Measurements from ENCODE around the gene AIMP2. TPM values are rescaled to one million over a fixed set of nuclear protein-coding genes. Genes with fewer than 3 reads are reported as not detected.

AIMP2 gene
- polyA plus RNA-seq, 3 donors from 2014 or later, result 18.8 to 39.3 (median 36.7) TPM

- Mint-ChIP-seq H3K4me3 (no peak overlapping the region), H3K9me3 (no peaks in the 10 kb centered on the region), H3K27me3 (ENCODE audit: low read depth in 3 of 3) (peaks cover 3 to 7% (median 5%) of the 10 kb centered on the region in 3 donors), H3K36me3 (peaks cover 4 to 11% (median 4%) of the 10 kb centered on the region in 3 donors), H3K27ac (peak overlapping the region in 3 of 6 donors; percentile 0 to 62 (median 20)), H3K4me1 (peaks cover 17 to 33% of the 10 kb centered on the region in 2 donors)
- no peak for DNase-seq
Observed at GRCh38 chr7:6012355-6013104, 3.5 kb downstream of the AIMP2 start.

- peak overlapping the region in 1 of 6 donors; percentile 20 for H3K27ac Mint-ChIP-seq
- H3K4me1 Mint-ChIP-seq, result peaks cover 7 to 22% of the 10 kb centered on the region in 2 donors
- no peaks in the 10 kb centered on the region for H3K9me3 Mint-ChIP-seq
- no peak overlapping the region for H3K4me3 Mint-ChIP-seq
- DNase-seq, result no peak
- no peaks in the 10 kb centered on the region for H3K27me3 Mint-ChIP-seq (ENCODE audit: low read depth in 3 of 3)
- H3K36me3 Mint-ChIP-seq, result peaks cover 4 to 29% (median 10%) of the 10 kb centered on the region in 3 donors
Observed at GRCh38 chr7:6015917-6016652, 7.0 kb downstream of the AIMP2 start.

- no peak for DNase-seq
- Mint-ChIP-seq H3K36me3 (peaks cover 4 to 34% (median 10%) of the 10 kb centered on the region in 3 donors), H3K9me3 (no peaks in the 10 kb centered on the region), H3K4me3 (no peak overlapping the region), H3K27ac (peak overlapping the region in 1 of 6 donors; percentile 20), H3K4me1 (peaks cover 7 to 19% of the 10 kb centered on the region in 2 donors), H3K27me3 (ENCODE audit: low read depth in 3 of 3) (no peaks in the 10 kb centered on the region)
Observed at GRCh38 chr7:6016653-6016966, 7.5 kb downstream of the AIMP2 start.

- H3K4me3 Mint-ChIP-seq, result no peak overlapping the region
- no peaks in the 10 kb centered on the region for H3K9me3 Mint-ChIP-seq
Observed at GRCh38 chr7:6020371-6021286, 11.6 kb downstream of the AIMP2 start.

GRCh38 chr7:6022707-6023106 lies 13.6 kb downstream of the AIMP2 start:
- Mint-ChIP-seq H3K27ac (peak overlapping the region in 3 of 6 donors; percentile 25 to 75 (median 37)), H3K4me3 (no peak overlapping the region), H3K9me3 (no peaks in the 10 kb centered on the region), H3K36me3 (peaks cover 18 to 62% (median 31%) of the 10 kb centered on the region in 3 donors), H3K4me1 (peaks cover 30 to 55% of the 10 kb centered on the region in 2 donors), H3K27me3 (ENCODE audit: low read depth in 3 of 3) (peaks cover 0 to 3% (median 3%) of the 10 kb centered on the region in 3 donors)
- no peak for DNase-seq

More at GRCh38 chr7:6020371-6021286, 11.6 kb downstream of the AIMP2 start:
- H3K27ac Mint-ChIP-seq, result peak overlapping the region in 5 of 6 donors; percentile 3 to 46 (median 20)
- H3K27me3 Mint-ChIP-seq (ENCODE audit: low read depth in 3 of 3), result no peaks in the 10 kb centered on the region
- H3K4me1 Mint-ChIP-seq, result peaks cover 10 to 35% of the 10 kb centered on the region in 2 donors
- H3K36me3 Mint-ChIP-seq, result peaks cover 5 to 59% (median 23%) of the 10 kb centered on the region in 3 donors
- no peak for DNase-seq

GRCh38 chr7:6023974-6024435 lies 14.9 kb downstream of the AIMP2 start:
- Mint-ChIP-seq H3K9me3 (no peaks in the 10 kb centered on the region), H3K27ac (peak overlapping the region; percentile 15 to 86 (median 65)), H3K27me3 (ENCODE audit: low read depth in 3 of 3) (peaks cover 0 to 3% (median 3%) of the 10 kb centered on the region in 3 donors), H3K4me1 (peaks cover 33 to 64% of the 10 kb centered on the region in 2 donors), H3K36me3 (peaks cover 28 to 65% (median 40%) of the 10 kb centered on the region in 3 donors), H3K4me3 (peak overlapping the region in 3 of 5 donors; percentile 27 to 50 (median 50))
- DNase-seq, result no peak

GRCh38 chr7:6026011-6026819 lies 17.1 kb downstream of the AIMP2 start:
- H3K27me3 Mint-ChIP-seq (ENCODE audit: low read depth in 3 of 3), result peaks cover 0 to 3% (median 3%) of the 10 kb centered on the region in 3 donors
- H3K27ac Mint-ChIP-seq, result peak overlapping the region; percentile 89 to 96 (median 94)
- peak; percentile 72 to 76 (median 73) for DNase-seq
- H3K36me3 Mint-ChIP-seq, result peaks cover 28 to 54% (median 34%) of the 10 kb centered on the region in 3 donors
- H3K9me3 Mint-ChIP-seq, result no peaks in the 10 kb centered on the region
- peak overlapping the region; percentile 90 to 98 (median 94) for H3K4me3 Mint-ChIP-seq
- H3K4me1 Mint-ChIP-seq, result peaks cover 40 to 72% of the 10 kb centered on the region in 2 donors

- H3K4me3 Mint-ChIP-seq, result peak overlapping the region; percentile 90 to 98 (median 94)
Observed at GRCh38 chr7:6026820-6027311, 17.8 kb downstream of the AIMP2 start.

GRCh38 chr7:6027806-6028365 lies 18.8 kb downstream of the AIMP2 start:
- Mint-ChIP-seq H3K27me3 (ENCODE audit: low read depth in 3 of 3) (peaks cover 2 to 5% (median 3%) of the 10 kb centered on the region in 3 donors), H3K4me3 (no peak overlapping the region), H3K27ac (peak overlapping the region in 3 of 6 donors; percentile 51 to 96 (median 93)), H3K9me3 (no peaks in the 10 kb centered on the region), H3K36me3 (peaks cover 26 to 46% (median 35%) of the 10 kb centered on the region in 3 donors), H3K4me1 (peaks cover 55 to 77% of the 10 kb centered on the region in 2 donors)
- DNase-seq, result no peak

More at GRCh38 chr7:6026820-6027311, 17.8 kb downstream of the AIMP2 start:
- peaks cover 2 to 5% (median 3%) of the 10 kb centered on the region in 3 donors for H3K27me3 Mint-ChIP-seq (ENCODE audit: low read depth in 3 of 3)
- peak in 1 of 3 donors; percentile 4 for DNase-seq
- no peaks in the 10 kb centered on the region for H3K9me3 Mint-ChIP-seq
- H3K36me3 Mint-ChIP-seq, result peaks cover 31 to 51% (median 34%) of the 10 kb centered on the region in 3 donors
- H3K27ac Mint-ChIP-seq, result peak overlapping the region; percentile 89 to 96 (median 94)
- peaks cover 46 to 74% of the 10 kb centered on the region in 2 donors for H3K4me1 Mint-ChIP-seq

GRCh38 chr7:6028563-6028962 lies 19.5 kb downstream of the AIMP2 start:
- no peak for DNase-seq
- H3K9me3 Mint-ChIP-seq, result no peaks in the 10 kb centered on the region
- H3K36me3 Mint-ChIP-seq, result peaks cover 26 to 39% (median 28%) of the 10 kb centered on the region in 3 donors
- peak overlapping the region in 3 of 6 donors; percentile 51 to 74 (median 68) for H3K27ac Mint-ChIP-seq
- peak overlapping the region in 1 of 5 donors; percentile 65 for H3K4me3 Mint-ChIP-seq
- peaks cover 2 to 5% (median 3%) of the 10 kb centered on the region in 3 donors for H3K27me3 Mint-ChIP-seq (ENCODE audit: low read depth in 3 of 3)
- H3K4me1 Mint-ChIP-seq, result peaks cover 59 to 76% of the 10 kb centered on the region in 2 donors

- Mint-ChIP-seq H3K4me3 (peak within 1 kb of the TSS; percentile 68 to 83 (median 81)), H3K36me3 (peaks cover 25 to 41% (median 39%) of the 10 kb centered on the region in 3 donors), H3K27ac (peak within 1 kb of the TSS; percentile 75 to 95 (median 91)), H3K9me3 (no peaks in the 10 kb centered on the region), H3K4me1 (peaks cover 50 to 70% of the 10 kb centered on the region in 2 donors), H3K27me3 (ENCODE audit: low read depth in 3 of 3) (peaks cover 3 to 5% (median 4%) of the 10 kb centered on the region in 3 donors)
- DNase-seq, result no peak
Observed at GRCh38 chr7:6030988-6031387, 21.9 kb downstream of the AIMP2 start, which contains the start of gene ANKRD61. ANKRD61 (plus strand) TSS chr7:6031376; CDS start chr7:6031376, 0 bp downstream.
